Tibial nerve (tissue), 3 donors: Measurements from ENCODE around the gene LRG1.

Experiments
- POLR2A ChIP-seq, 2 donors: fragments of 450-650 bp; IDR thresholded peaks; one replicate each; pipeline ENCODE4 v1.6.1; 2017; ENCODE audit warnings: antibody characterized with exemption in 2 of 2, mild to moderate bottlenecking in 2 of 2, moderate library complexity in 2 of 2
- TF ChIP-seq, protein P1 (sequence below), 5 experiments: fragments of 200-600 bp in 3 of 5; fragments of 450-650 bp in 2 of 5; sonication (generic) in 3 of 5; IDR thresholded peaks; one replicate each; pipeline ENCODE4 v1.5.1; 2016 to 2019; ENCODE audit warnings: antibody characterized with exemption in 5 of 5, mild to moderate bottlenecking in 3 of 5, moderate library complexity in 2 of 5

DNA sequence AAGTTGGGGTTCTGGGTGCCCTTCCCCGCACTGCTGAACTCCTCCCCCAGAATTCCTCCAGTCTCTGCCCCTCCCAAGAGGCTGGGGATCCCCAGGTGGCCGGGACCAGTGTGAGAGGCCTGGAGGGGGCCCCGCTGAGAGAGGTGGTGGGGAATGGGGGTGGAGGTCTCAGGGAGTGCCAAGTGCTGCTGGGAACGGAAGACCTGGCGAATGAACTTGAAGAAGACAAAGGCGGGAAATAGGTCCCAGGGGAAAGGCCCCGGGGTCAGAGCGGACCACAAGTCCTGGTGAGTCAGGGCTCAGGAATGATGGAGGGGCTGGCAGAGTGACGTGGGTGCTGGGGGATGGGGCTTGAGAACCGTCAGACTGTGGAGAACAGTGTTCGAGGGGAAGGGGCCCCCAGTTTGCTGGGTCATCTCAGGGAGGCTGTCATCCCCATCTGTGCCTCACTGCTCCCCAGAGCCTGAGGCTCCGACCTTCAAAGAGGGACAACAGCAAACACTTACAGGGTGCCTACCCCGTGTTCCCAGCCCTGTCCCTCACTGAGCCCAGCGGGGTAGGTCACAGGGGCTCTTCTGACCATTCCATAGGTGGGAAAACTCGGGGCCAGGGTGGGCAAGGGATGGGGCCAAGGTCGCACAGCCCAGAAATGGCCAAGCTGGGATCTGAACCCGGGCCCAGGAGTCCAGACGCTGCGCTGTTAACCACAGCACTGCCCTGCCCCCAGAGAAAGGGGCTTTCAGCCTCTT is 35.6 kb upstream of the LRG1 start:
- TF ChIP-seq POLR2A (IDR thresholded peaks at IDR 0.05): no peak
- TF ChIP-seq, protein P1, sequence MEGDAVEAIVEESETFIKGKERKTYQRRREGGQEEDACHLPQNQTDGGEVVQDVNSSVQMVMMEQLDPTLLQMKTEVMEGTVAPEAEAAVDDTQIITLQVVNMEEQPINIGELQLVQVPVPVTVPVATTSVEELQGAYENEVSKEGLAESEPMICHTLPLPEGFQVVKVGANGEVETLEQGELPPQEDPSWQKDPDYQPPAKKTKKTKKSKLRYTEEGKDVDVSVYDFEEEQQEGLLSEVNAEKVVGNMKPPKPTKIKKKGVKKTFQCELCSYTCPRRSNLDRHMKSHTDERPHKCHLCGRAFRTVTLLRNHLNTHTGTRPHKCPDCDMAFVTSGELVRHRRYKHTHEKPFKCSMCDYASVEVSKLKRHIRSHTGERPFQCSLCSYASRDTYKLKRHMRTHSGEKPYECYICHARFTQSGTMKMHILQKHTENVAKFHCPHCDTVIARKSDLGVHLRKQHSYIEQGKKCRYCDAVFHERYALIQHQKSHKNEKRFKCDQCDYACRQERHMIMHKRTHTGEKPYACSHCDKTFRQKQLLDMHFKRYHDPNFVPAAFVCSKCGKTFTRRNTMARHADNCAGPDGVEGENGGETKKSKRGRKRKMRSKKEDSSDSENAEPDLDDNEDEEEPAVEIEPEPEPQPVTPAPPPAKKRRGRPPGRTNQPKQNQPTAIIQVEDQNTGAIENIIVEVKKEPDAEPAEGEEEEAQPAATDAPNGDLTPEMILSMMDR (IDR thresholded peaks at IDR 0.05): no peak
